DND-41 (cell line): ENCODE results near the gene HRH2.

Experiments used
- ATAC-seq: fragments of 200-7000 bp; cut with Tn5 transposase; 3 replicates; pipeline ENCODE4 v1.9.1; 2021; ENCODE audit warnings: low read depth; ENCODE audit not compliant: insufficient read depth
- DNase-seq: peaks from one replicate; pipeline ENCODE4 v3.0.0-alpha.2; 2020
- H2AFZ ChIP-seq: 2 replicates; pipeline ENCODE4 v1.6.0; 2012; ENCODE audit warnings: low read depth, low read length
- H3K27ac ChIP-seq: 2 replicates; pipeline ENCODE4 v1.5.1; 2012; ENCODE audit warnings: low read length, inconsistent platforms
- H3K27me3 ChIP-seq: fragments of 200-600 bp; sonication (generic); 2 replicates; pipeline ENCODE4 v1.6.0; 2012; ENCODE audit warnings: low read length, mild to moderate bottlenecking, inconsistent platforms; ENCODE audit not compliant: insufficient read depth, poor library complexity
- H3K36me3 ChIP-seq: 2 replicates; pipeline ENCODE4 v1.5.1; 2012; ENCODE audit warnings: low read length, inconsistent platforms; ENCODE audit not compliant: insufficient read depth
- H3K4me1 ChIP-seq: 2 replicates; pipeline ENCODE4 v1.5.1; 2012; ENCODE audit warnings: mild to moderate bottlenecking, low read length; ENCODE audit not compliant: insufficient read depth
- H3K4me2 ChIP-seq: 2 replicates; pipeline ENCODE4 v1.6.0; 2012; ENCODE audit warnings: mild to moderate bottlenecking, moderate library complexity, low read length, inconsistent platforms; ENCODE audit not compliant: insufficient read depth
- H3K4me3 ChIP-seq, 2 experiments: fragments of 200-600 bp in 1 of 2; shearing (Covaris generic) in 1 of 2; 2 replicates each; pipeline ENCODE4 v1.5.1; 2012 to 2016; ENCODE audit warnings: inconsistent platforms in 2 of 2, low read length in 2 of 2, mild to moderate bottlenecking in 2 of 2, low read depth in 1 of 2, moderate library complexity in 1 of 2
- H3K79me2 ChIP-seq: 2 replicates; pipeline ENCODE4 v1.6.0; 2012; ENCODE audit warnings: low read length, inconsistent platforms; ENCODE audit not compliant: insufficient read depth
- H3K9ac ChIP-seq: 2 replicates; pipeline ENCODE4 v1.6.0; 2012; ENCODE audit warnings: low read depth, mild to moderate bottlenecking, inconsistent platforms, low read length, moderate library complexity
- H3K9me3 ChIP-seq: 2 replicates; pipeline ENCODE4 v1.5.1; 2012; ENCODE audit warnings: low read length, moderate library complexity, mild to moderate bottlenecking, inconsistent platforms; ENCODE audit not compliant: insufficient read depth, severe bottlenecking
- H4K20me1 ChIP-seq: 2 replicates; pipeline ENCODE4 v1.6.0; 2012; ENCODE audit warnings: low read length; ENCODE audit not compliant: insufficient read depth
- EZH2 ChIP-seq: IDR thresholded peaks from 3 replicates; pipeline ENCODE4 v1.6.1; 2012; ENCODE audit warnings: borderline replicate concordance, low read depth, mild to moderate bottlenecking, moderate library complexity, low read length, inconsistent platforms; ENCODE audit not compliant: severe bottlenecking
- TF ChIP-seq, protein P1 (sequence below): IDR thresholded peaks from 2 replicates; pipeline ENCODE4 v1.5.1; 2012; ENCODE audit warnings: borderline replicate concordance, low read length, moderate library complexity, mild to moderate bottlenecking; ENCODE audit not compliant: poor library complexity, severe bottlenecking; ENCODE audit errors: extremely low read depth

The HRH2 gene

DNA sequence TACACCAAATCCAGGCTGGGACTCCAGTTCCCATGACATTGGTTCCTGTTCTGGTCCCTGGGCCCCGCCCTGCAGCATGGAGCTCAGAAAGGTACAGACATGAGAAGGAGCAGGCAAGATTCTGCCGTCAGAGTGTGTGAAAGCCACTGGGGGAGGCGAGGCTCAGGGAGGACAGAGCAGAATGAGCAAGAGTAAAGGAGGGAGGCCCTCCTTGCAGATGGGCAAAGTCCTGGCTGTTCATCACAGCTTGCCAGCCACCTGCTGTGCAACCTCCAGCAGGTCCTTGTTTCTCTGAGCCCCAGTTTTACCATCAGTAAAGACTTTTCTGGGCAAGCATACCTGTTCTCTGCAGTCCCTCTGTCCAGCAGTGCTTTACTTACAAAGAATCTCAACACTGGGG lies 73.3 kb downstream of the HRH2 start:
- Histone ChIP-seq H4K20me1 (peaks cover 5% of the 10 kb centered on the region), H3K27me3 (no peaks in the 10 kb centered on the region), H3K4me1 (no peaks in the 10 kb centered on the region), H3K4me3 (no peak overlapping the region), H2AFZ (no peak overlapping the region), H3K9ac (no peak overlapping the region), H3K36me3 (no peaks in the 10 kb centered on the region), H3K27ac (no peak overlapping the region), H3K4me2 (no peak overlapping the region), H3K79me2 (no peaks in the 10 kb centered on the region), H3K9me3 (no peaks in the 10 kb centered on the region)
- ATAC-seq, result no peak
- DNase-seq, result no peak
- no peak for TF ChIP-seq EZH2
- TF ChIP-seq, protein P1, sequence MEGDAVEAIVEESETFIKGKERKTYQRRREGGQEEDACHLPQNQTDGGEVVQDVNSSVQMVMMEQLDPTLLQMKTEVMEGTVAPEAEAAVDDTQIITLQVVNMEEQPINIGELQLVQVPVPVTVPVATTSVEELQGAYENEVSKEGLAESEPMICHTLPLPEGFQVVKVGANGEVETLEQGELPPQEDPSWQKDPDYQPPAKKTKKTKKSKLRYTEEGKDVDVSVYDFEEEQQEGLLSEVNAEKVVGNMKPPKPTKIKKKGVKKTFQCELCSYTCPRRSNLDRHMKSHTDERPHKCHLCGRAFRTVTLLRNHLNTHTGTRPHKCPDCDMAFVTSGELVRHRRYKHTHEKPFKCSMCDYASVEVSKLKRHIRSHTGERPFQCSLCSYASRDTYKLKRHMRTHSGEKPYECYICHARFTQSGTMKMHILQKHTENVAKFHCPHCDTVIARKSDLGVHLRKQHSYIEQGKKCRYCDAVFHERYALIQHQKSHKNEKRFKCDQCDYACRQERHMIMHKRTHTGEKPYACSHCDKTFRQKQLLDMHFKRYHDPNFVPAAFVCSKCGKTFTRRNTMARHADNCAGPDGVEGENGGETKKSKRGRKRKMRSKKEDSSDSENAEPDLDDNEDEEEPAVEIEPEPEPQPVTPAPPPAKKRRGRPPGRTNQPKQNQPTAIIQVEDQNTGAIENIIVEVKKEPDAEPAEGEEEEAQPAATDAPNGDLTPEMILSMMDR, result no peak

DNA sequence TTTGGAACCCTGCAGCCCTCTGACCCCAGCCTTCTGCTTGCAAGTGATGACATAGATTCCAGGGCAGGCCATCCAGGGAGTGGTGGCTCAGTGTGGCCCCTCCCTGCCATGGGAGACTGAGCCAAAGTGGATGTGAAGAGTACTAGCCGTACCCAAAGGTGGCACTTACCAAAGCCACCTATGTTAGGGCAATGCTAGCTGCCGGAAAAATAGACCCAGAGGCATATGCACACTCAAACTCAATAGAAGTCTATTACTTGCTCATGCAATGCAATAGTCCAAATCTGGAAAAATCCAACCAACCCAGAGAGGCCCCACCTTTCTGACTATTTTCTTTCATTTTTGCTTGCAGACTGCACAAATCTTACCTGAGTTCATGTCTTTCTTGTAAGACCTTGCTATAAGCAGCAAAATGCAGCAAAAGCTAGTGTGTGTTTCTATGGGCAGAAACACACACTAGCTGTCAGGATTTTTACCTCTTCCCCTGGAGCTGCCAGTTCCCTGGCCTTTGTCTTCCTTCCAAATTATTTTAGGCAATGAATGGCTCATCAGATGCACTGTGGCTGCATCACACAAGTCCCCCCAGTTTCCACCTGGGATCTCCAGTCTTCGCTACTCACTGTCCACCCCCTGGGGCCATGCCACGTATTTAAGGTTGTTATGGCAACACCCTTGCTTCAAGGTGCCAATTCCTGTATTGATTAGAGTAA lies 74.0 kb downstream of the HRH2 start:
- Histone ChIP-seq H2AFZ (no peak overlapping the region), H3K27me3 (no peaks in the 10 kb centered on the region), H3K36me3 (no peaks in the 10 kb centered on the region), H3K9me3 (no peaks in the 10 kb centered on the region), H3K79me2 (no peaks in the 10 kb centered on the region), H3K9ac (no peak overlapping the region), H3K27ac (no peak overlapping the region), H3K4me1 (no peaks in the 10 kb centered on the region), H4K20me1 (peaks cover 5% of the 10 kb centered on the region), H3K4me2 (no peak overlapping the region), H3K4me3 (no peak overlapping the region)
- ATAC-seq (no peak), DNase-seq (no peak)
- TF ChIP-seq EZH2, result no peak
- TF ChIP-seq, protein P1, result no peak

DNA sequence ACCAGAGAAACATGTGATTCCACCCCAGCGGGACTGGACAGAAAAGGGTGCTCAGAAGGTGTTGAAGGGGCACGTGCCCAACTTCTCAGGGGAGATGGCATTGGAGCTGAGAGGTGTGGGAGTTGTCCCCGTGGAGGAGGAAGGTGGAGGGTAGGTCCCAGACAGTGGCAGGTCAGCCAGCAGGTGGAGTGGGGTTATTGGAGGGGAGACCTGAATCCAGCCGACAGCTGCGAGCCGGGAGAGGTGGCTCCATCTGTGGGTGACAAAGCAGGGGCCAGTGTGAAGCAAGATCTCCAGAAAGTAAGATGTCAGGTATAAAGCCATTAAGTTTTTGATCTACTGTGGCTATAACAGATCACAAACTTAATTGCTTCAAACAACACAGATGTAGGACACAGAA lies 75.1 kb downstream of the HRH2 start:
- Histone ChIP-seq H3K36me3 (no peaks in the 10 kb centered on the region), H3K9me3 (no peaks in the 10 kb centered on the region), H3K9ac (no peak overlapping the region), H3K4me3 (no peak overlapping the region), H3K79me2 (no peaks in the 10 kb centered on the region), H3K27me3 (no peaks in the 10 kb centered on the region), H4K20me1 (peaks cover 5% of the 10 kb centered on the region), H3K4me2 (no peak overlapping the region), H3K27ac (no peak overlapping the region), H3K4me1 (no peaks in the 10 kb centered on the region), H2AFZ (no peak overlapping the region)
- ATAC-seq (no peak), DNase-seq (no peak)
- no peak for TF ChIP-seq EZH2
- TF ChIP-seq, protein P1, result no peak
